HG03097 (cell line): ENCODE results near the gene OXSR1.
"Not testable (repeated sequence)": the region's sequence is repeated elsewhere in the genome, so short reads cannot be mapped to it uniquely, and the experiment has no call there.

Experiments
- ATAC-seq: cut with Tn5 transposase; IDR thresholded peaks from one replicate; pipeline ENCODE4 v1.9.1; 2021; ENCODE audit not compliant: unreplicated experiment, low FRiP score

Gene OXSR1

GRCh38 chr3:38297053-38297452, 131.7 kb downstream of the OXSR1 start:
- ATAC-seq = not testable (repeated sequence)

GRCh38 chr3:38297537-38297936, 132.2 kb downstream of the OXSR1 start:
- ATAC-seq = no peak

GRCh38 chr3:38297947-38298711, 132.8 kb downstream of the OXSR1 start:
- ATAC-seq = no peak
